Colonic mucosa (tissue), 4 donors: ENCODE measurements around the gene MAOB. TPM values are rescaled to one million over a fixed set of nuclear protein-coding genes. Genes with fewer than 3 reads are reported as not detected.

ENCODE experiments used
- DNase-seq: peaks from one replicate; pipeline ENCODE4 v3.0.0-alpha.2; 2020
- H3K27ac ChIP-seq: fragments of 200-600 bp; one replicate; pipeline ENCODE4 v1.8.0; 2021
- H3K27me3 ChIP-seq: fragments of 200-600 bp; one replicate; pipeline ENCODE4 v1.8.0; 2021
- H3K36me3 ChIP-seq: fragments of 200-600 bp; one replicate; pipeline ENCODE4 v1.8.0; 2021
- H3K4me1 ChIP-seq: fragments of 200-600 bp; one replicate; pipeline ENCODE4 v1.8.0; 2021; ENCODE audit warnings: mild to moderate bottlenecking
- H3K4me3 ChIP-seq: fragments of 200-600 bp; one replicate; pipeline ENCODE4 v1.8.0; 2021
- H3K9ac ChIP-seq, 2 donors: one replicate each; pipeline ENCODE4 v1.7.0; 2013; ENCODE audit warnings: control low read depth in 2 of 2, low read depth in 2 of 2, low read length in 2 of 2
- H3K9me3 ChIP-seq: fragments of 200-600 bp; one replicate; pipeline ENCODE4 v1.8.0; 2021
- CTCF ChIP-seq: fragments of 200-600 bp; IDR thresholded peaks from one replicate; pipeline ENCODE4 v1.8.0; 2022; ENCODE audit warnings: antibody characterized with exemption, mild to moderate bottlenecking
- intact Hi-C: fragments of 100-400 bp; cut with DNase I; formaldehyde crosslinking; loops from one replicate; pipeline ENCODE4 v1.14.1; 2022
- total RNA-seq, 2 donors: library from RNA; stranded (reverse); fragmentation: NEBNext Ultra II Directional in 1 of 2; extraction: Animal tissue kit (Norgen Biotek cat#: 25700) in 1 of 2; gene quantifications; one replicate each; pipeline ENCODE4 v1.2.1, GENCODE V29; 2021
- donor health status: healthy.
- donor health status: DM: no; HTN: no; CAD: no.
- donor health status: DM: no; HTN: no; CAD: no.

The MAOB gene
- total RNA-seq, 2 donors from 2014 or later, result 4.4 to 9.2 TPM

DNA sequence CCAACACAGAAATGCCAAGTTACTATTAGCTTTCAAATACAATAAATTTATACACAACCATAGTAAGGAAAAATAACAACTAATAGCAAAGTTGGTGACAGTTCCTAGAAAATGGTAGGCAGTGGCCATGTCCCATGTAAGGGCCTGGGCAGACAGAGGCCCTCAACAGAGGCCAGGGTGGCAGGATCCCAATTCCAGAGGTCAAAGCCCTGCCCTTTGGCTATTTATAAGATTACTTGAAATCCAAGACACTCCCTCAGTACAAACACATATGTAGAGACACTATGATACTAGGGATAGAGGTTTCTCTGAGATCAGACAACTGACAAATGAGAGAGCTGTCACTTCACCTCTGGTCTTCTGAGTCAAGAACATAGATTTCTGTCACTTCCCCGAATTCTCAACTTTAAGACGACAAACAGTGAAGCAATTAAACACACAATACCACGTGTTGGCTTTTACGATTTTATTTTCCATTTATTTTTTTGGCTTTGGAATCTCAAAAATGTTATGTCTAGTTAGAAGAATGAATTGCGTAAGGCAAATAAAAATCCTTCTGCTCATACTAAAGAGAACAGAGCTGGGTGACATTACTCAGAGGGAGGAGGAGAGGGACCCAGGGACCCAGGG, 16.3 kb upstream of the MAOB start:
- no peaks in the 10 kb centered on the region for H3K36me3 ChIP-seq
- TF ChIP-seq CTCF, result no peak
- H3K4me1 ChIP-seq, result no peaks in the 10 kb centered on the region

DNA sequence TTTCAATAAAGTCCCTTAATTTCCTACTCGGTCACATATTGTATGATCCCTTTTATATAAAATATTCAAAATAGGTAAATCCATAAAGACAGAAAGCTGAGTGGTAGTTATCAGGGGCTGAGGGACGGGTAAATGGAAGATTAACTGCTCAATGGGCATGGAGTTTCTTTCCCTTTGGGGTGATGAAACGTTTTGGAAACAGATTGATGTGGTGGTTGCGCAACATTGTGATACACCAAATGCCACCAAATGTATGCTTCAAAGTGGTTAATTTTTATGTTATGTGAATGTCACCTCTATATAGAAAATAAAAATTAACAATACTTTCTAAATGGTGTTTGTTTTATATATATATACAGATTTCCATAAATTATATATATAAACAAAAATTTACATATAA, 15.0 kb upstream of the MAOB start:
- Histone ChIP-seq H3K27me3 (peaks cover 5% of the 10 kb centered on the region), H3K9ac (no peak overlapping the region), H3K27ac (no peak overlapping the region), H3K4me3 (no peak overlapping the region), H3K36me3 (no peaks in the 10 kb centered on the region), H3K4me1 (no peaks in the 10 kb centered on the region), H3K9me3 (no peaks in the 10 kb centered on the region)
- intact Hi-C loops, result no loop called here
- no peak for TF ChIP-seq CTCF
- DNase-seq, result no peak

More for the DNA sequence above, 16.3 kb upstream of the MAOB start:
- peaks cover 5% of the 10 kb centered on the region for H3K27me3 ChIP-seq
- no peaks in the 10 kb centered on the region for H3K9me3 ChIP-seq
- no peak overlapping the region for H3K27ac ChIP-seq
- intact Hi-C loops, result no loop called here
- H3K4me3 ChIP-seq, result no peak overlapping the region
- no peak overlapping the region for H3K9ac ChIP-seq
- no peak for DNase-seq

- Histone ChIP-seq H3K27me3 (peaks cover 5% of the 10 kb centered on the region), H3K4me1 (no peaks in the 10 kb centered on the region), H3K36me3 (no peaks in the 10 kb centered on the region), H3K9ac (no peak overlapping the region), H3K27ac (no peak overlapping the region), H3K9me3 (no peaks in the 10 kb centered on the region), H3K4me3 (no peak overlapping the region)
- DNase-seq, result no peak
- no peak for TF ChIP-seq CTCF
- intact Hi-C loops, result no loop called here
Measured at GRCh38 chrX:43892336-43892870, 10.2 kb upstream of the MAOB start.

- intact Hi-C loops, result no loop called here
- Histone ChIP-seq H3K4me1 (no peaks in the 10 kb centered on the region), H3K27me3 (no peaks in the 10 kb centered on the region), H3K9me3 (no peaks in the 10 kb centered on the region), H3K9ac (no peak overlapping the region), H3K4me3 (no peak overlapping the region), H3K36me3 (no peaks in the 10 kb centered on the region), H3K27ac (no peak overlapping the region)
- no peak for TF ChIP-seq CTCF
- no peak for DNase-seq
Measured at GRCh38 chrX:43885617-43886016, 3.4 kb upstream of the MAOB start.

- peak; percentile 27 for DNase-seq
Measured at GRCh38 chrX:43881410-43882293, 598 bp downstream of the MAOB start.

More at GRCh38 chrX:43881410-43882293, 598 bp downstream of the MAOB start:
- no peak overlapping the region for H3K9ac ChIP-seq
- TF ChIP-seq CTCF, result no peak
- intact Hi-C loops, result no loop called here
- H3K27me3 ChIP-seq, result no peaks in the 10 kb centered on the region
- H3K36me3 ChIP-seq, result no peaks in the 10 kb centered on the region
- H3K27ac ChIP-seq, result no peak overlapping the region
- peak overlapping the region; percentile 8 for H3K4me3 ChIP-seq
- H3K9me3 ChIP-seq, result no peaks in the 10 kb centered on the region
- H3K4me1 ChIP-seq, result no peaks in the 10 kb centered on the region
